HG02885 (cell line): ENCODE results near the gene HEATR5B.
"Not testable (repeated sequence)": the region's sequence is repeated elsewhere in the genome, so short reads cannot be mapped to it uniquely, and the experiment has no call there.

Source experiments
- ATAC-seq: cut with Tn5 transposase; IDR thresholded peaks from one replicate; pipeline ENCODE4 v1.9.1; 2021; ENCODE audit warnings: mild to moderate bottlenecking; ENCODE audit not compliant: unreplicated experiment, poor library complexity

HEATR5B gene

DNA sequence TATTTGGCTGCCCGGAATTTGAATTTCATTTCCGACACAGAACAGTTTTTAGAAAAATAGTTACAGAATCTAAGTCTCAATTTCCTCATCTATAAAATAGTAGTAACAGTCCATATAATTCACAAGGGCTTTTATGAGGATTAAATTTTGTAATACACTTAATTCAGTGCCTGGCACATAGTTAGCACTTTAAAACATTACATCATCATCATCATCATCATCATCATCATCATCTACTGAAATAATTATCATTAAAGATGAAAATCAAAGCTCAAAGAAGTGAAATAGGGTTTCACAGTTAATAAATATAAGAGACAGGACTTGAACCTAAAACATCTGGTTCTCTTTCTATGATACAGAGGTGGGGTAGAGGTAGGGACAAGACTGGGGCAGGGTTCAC lies 13.2 kb downstream of the HEATR5B start:
- no peak for ATAC-seq

GRCh38 chr2:37068686-37069085 lies 15.5 kb downstream of the HEATR5B start:
- ATAC-seq, result no peak

DNA sequence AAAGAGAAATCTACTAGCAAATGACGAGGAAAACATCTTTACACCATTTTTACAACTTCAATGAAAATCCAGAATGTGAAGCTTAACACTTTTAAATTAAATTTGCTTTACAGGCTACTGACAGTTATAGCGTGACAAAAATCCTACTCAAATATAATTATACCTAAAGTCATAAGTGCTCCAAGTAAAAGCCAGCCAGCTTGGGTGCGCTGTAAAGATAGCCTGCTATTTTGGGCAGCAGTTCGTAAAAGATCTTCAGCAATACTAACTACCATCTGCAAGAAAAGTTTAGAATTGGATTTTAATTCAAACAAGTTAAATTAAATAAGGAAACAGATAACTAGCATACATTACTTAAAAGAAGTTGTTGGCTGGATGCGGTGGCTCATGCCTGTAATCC lies 22.4 kb downstream of the HEATR5B start:
- ATAC-seq, result no peak

DNA sequence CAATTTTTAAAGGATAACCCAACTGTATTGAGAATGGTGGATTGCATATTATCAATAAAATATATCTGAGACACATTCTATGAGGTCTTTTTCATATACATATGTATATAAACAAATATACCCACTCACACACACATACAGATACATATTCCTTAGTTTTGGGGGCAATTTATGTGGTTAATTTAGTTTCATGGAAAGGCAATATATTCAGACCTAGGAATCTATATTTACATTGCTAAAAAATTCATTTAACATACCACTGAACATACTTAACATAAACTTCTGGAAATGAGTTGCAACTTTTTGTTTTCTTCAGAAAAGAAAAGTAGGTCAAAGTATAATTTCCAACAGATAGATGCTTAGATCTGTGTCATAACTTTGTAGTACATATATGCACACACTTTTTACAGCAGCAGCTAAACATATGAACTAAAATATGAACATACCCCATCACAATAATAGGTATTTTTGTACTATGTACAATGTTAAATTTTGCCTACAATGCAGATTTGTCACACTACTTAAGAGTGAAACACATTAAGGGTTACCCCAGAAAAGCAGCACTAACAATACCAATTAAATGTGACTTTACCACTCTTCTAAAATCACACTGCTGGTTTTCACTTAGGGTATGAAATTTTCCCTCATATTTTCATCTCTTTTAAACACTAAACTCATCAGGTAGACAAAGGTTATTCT lies 23.0 kb downstream of the HEATR5B start:
- no peak for ATAC-seq

DNA sequence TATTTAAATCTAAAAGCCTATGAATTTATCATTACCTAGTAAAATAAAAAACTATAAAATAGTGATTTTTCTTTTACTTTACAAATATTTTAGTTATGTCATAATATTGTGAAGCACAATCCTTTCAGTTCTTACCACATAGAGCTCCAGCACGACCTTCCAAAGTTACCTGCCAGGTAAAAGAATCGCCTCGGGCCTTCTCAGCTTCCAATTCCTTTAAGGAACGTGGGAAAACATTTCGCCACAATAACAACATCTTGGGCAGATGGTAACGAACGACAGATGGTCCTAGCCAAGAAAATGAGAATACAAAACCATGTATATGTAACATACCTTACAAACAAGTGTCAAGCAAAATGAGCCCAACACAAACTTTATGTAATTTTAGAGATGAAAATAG lies 23.7 kb downstream of the HEATR5B start:
- no peak for ATAC-seq

DNA sequence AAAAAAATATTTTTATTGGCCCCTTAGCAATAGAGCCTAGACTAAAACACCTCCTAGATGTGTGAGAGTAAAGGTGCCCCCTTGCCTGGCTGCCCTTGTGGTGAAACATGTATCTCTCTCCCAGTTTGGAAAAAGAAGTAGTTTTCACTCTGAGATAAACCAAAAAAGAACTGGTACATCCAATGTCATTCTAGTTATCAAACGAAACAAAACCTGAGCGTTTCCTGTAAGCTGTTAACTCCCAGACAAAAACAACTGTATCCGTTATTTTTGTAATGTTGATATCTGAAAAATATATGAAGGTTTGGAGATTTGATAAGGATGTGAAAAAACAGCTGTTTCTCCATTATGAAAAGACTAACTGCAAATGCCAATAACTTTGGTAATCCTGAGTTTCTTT lies 24.3 kb downstream of the HEATR5B start:
- ATAC-seq, result no peak

DNA sequence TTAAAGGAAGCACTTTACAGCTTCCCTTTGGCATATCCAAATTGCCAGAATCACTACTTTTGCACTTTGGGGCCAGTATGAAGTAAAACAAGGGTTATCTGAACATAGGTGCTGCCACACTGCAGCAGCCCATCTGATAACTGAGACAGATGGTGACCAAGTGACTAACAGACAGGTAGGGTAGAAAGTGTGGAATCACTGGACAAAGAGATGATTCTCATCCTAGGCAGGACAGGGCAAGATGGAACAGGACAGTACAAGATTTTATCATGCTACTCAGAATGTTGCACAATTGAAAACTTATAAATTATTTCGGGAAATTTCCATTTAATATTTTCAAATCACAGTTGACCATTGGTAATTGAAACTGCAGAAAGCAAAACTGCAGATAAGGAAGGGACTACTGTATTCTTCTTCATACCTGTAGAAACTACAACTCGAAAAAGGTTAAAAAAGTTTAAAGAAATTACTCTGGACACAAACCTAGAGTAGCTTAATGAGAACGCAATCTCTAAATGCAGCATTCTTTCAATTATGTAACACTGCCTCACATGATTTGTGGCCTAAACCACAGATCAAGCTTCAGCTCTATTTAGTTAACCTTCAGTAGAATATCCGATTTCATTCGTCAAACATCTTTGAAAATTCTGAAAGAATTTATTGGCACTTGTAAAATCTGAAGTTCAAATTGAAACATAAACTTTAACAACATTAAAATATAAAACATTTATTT lies 31.4 kb downstream of the HEATR5B start:
- no peak for ATAC-seq

GRCh38 chr2:37039580-37039979 lies 44.6 kb downstream of the HEATR5B start:
- ATAC-seq, result no peak

GRCh38 chr2:37037771-37038170 lies 46.4 kb downstream of the HEATR5B start:
- ATAC-seq, result no peak

DNA sequence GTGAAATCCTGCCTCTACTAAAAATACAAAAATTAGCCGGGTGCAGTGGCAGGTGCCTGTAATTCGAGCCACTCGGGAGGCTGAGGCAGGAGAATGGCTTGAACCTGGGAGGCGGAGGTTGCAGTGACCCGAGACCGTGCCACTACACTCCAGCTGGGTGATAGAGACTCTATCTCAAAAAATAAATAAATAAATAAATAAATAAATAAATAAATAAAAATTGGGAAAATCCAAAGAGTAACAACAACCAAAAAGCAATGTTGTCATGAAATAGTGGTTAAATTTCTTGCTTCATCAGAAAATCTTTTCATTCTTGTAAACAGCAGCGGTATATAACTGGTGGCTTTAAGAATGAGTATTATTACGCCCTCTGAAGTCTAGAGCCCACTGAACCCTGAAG lies 54.4 kb downstream of the HEATR5B start:
- ATAC-seq, result no peak

GRCh38 chr2:37026050-37026449 lies 58.1 kb downstream of the HEATR5B start:
- no peak for ATAC-seq

DNA sequence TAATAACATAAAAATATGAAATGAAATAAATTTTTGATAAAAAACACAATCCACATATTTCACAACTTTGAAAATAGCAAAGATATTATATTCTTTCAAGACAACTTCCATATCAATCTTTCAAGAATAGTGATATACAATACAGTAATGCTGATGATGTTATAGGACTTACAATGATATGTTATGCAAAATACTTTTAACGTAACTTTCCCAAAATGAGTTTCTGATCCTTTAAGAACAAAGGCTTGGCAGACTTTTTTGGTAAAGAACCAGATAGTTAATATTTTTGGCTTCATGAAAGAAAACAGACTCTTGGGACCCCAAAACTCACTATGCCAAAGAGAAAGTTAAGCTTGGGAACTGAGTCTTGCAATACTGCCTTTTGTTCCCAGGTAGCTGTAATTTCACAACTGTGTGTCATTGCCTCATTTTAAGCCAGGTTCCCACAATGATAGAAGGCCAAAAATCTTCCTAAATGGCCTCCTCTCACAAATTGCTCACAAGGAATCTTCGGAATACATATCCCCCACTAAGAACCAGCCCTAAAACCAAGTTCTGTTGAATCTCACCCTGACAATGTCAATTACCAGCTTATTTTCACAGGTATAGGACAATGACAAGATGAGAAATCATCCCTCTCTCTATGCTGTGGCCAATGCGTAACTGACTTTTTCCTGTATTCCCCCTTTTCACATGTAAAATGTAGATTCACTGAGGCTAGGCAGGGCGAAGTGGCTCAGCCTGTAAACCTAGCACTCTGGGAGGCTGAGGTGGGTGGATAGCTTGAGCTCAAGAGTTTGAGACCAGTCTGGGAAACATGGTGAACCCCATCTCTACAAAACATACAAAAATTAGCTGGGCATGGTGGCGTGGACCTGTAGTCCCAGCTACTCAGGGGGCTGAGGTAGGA lies 63.0 kb downstream of the HEATR5B start:
- ATAC-seq, result no peak

DNA sequence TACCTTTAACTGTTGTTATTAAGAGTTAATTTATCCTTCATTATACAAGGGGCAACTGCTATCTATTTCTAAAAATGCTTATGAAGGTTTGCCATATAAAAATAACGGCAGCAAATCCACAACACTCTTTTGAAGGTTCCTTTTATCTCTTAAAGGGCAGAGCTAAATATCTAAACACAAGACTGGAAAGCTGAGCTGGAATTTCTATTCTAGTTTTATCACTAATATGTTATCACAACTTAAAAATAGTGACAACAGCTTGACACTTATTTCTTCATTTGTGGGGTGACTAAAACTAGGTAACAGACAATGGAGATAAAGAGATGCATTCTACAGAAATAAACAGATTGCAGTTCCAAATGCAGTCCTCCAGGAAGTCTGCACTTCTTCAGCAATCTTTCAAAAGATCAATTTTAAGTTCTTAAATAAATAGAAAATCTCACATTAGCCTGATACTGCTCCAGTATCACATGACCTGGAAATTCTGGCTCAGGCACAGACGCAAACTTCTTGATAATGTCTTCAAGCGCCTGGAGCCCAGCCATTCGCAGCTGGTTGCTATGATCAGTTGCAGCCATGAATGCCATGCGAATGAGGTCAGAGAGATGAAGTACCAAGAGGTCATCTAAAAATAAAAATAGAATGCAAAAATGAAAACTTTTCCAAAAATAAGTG lies 63.8 kb downstream of the HEATR5B start:
- no peak for ATAC-seq

GRCh38 chr2:37013315-37013641 lies 70.9 kb downstream of the HEATR5B start:
- ATAC-seq, result peak; percentile 32

- ATAC-seq, result peak; percentile 52
Measured at GRCh38 chr2:37011130-37011529, 73.0 kb downstream of the HEATR5B start.

- peak; percentile 100 for ATAC-seq
Measured at GRCh38 chr2:37005118-37005868, 78.9 kb downstream of the HEATR5B start.

GRCh38 chr2:37000988-37001556 lies 83.1 kb downstream of the HEATR5B start:
- ATAC-seq, result no peak

DNA sequence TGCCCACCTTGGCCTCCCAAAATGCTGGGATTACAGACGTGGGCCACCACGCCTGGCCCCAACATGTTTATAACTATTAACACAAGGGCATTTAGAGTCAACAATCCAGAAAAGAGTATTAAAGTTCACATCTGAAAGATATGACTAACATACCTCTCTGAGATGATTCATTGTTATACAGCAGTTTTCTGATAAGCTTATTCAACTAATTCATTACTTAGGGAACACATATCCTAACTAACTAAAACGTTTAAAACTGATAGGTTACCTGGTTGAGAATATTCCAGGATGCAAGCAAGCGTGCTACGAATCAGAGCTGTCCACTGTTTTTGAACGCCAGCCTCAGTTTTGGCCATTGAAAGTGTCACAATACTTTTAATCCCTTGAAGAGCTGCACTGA lies 83.9 kb downstream of the HEATR5B start:
- no peak for ATAC-seq

GRCh38 chr2:36999416-36999815 lies 84.8 kb downstream of the HEATR5B start:
- not testable (repeated sequence) for ATAC-seq
